ENCODE measurements around the gene VARS2.

DNA sequence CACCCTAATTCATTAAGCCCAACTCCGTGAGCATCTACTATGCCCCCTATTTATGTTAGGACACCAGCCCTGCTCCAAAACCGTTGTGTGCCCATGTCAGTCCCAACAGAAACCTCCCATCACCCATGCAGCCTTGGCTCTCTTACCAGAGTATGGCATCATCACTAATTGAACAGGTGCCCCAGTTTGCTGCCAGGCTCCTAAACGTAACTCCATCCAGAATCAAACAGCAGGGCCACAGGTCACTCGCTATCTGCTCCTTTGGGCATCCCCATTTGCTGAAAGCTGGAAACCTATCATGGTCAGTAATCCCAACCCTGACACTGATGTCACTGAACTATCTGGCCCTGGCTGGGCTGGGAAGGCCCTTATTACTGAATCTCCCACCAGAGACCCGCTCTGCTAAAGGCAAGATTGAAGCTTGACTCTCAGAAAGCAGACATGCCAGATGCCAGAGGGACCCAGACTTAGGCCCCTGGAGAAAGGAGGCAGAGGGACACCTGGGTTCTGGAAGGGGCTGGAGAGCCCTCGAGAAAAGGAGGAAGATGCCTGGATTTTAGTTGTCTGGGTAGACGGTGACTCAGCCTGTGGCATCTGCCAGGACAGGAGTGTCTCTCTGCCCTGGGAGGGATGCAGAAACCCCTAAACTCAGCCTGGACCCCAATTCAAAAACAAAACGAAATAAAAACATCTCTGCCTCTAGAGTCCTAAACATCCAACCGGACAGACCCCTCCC, 40.8 kb downstream of the VARS2 start:
- TF ChIP-seq, protein P1, sequence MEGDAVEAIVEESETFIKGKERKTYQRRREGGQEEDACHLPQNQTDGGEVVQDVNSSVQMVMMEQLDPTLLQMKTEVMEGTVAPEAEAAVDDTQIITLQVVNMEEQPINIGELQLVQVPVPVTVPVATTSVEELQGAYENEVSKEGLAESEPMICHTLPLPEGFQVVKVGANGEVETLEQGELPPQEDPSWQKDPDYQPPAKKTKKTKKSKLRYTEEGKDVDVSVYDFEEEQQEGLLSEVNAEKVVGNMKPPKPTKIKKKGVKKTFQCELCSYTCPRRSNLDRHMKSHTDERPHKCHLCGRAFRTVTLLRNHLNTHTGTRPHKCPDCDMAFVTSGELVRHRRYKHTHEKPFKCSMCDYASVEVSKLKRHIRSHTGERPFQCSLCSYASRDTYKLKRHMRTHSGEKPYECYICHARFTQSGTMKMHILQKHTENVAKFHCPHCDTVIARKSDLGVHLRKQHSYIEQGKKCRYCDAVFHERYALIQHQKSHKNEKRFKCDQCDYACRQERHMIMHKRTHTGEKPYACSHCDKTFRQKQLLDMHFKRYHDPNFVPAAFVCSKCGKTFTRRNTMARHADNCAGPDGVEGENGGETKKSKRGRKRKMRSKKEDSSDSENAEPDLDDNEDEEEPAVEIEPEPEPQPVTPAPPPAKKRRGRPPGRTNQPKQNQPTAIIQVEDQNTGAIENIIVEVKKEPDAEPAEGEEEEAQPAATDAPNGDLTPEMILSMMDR (IDR thresholded peaks at IDR 0.05): no peak
- TF ChIP-seq POLR2A (IDR thresholded peaks at IDR 0.05): no peak
